K562 (cell line): ENCODE measurements around the gene OCEL1. TPM values are rescaled to one million over a fixed set of nuclear protein-coding genes. Genes with fewer than 3 reads are reported as not detected.

ENCODE experiments used
- CBX1 ChIP-seq: sonication (generic); IDR thresholded peaks from 2 replicates; pipeline ENCODE4 v1.6.1; 2016; ENCODE audit warnings: antibody characterized with exemption, low read depth, mild to moderate bottlenecking
- CBX3 ChIP-seq, 2 experiments: IDR thresholded peaks; 1 replicate in 1 of 2; 2 replicates in 1 of 2; pipeline ENCODE4 v1.6.1; 2012; ENCODE audit warnings: inconsistent platforms in 2 of 2, low read length in 2 of 2, borderline replicate concordance in 1 of 2, control low read depth in 1 of 2
- EZH2 ChIP-seq: IDR thresholded peaks from 2 replicates; pipeline ENCODE4 v1.6.1; 2012; ENCODE audit warnings: low read depth, mild to moderate bottlenecking, inconsistent platforms, low read length, borderline replicate concordance
- JUND ChIP-seq, 2 experiments: IDR thresholded peaks; 2 replicates in 1 of 2; 3 replicates in 1 of 2; pipeline ENCODE4 v1.6.1; 2011; ENCODE audit warnings: borderline replicate concordance in 2 of 2, low read depth in 2 of 2, low read length in 2 of 2, improper control_type of control experiment in 1 of 2, missing biosample characterization in 1 of 2, missing genetic modification characterization in 1 of 2, missing genetic modification reagents in 1 of 2
- PHF8 ChIP-seq: fragments of 200-600 bp; sonication (generic); IDR thresholded peaks from 2 replicates; pipeline ENCODE4 v1.6.1; 2012; ENCODE audit warnings: mixed run types, mild to moderate bottlenecking, inconsistent platforms, low read length, moderate library complexity, borderline replicate concordance
- POLR2H ChIP-seq: IDR thresholded peaks from 2 replicates; pipeline ENCODE4 v1.6.1; 2016; ENCODE audit warnings: missing genetic modification characterization, low read depth, mild to moderate bottlenecking, control low read depth, missing compliant biosample characterization, moderate library complexity
- RB1 ChIP-seq: fragments of 450-650 bp; IDR thresholded peaks from 2 replicates; pipeline ENCODE4 v1.6.1; 2017; ENCODE audit warnings: low read depth, mild to moderate bottlenecking
- SUPT5H ChIP-seq: fragments of 450-650 bp; IDR thresholded peaks from 2 replicates; pipeline ENCODE4 v1.6.1; 2016
- TARDBP ChIP-seq: fragments of 450-650 bp; IDR thresholded peaks from 2 replicates; pipeline ENCODE4 v1.6.1; 2016
- ZFX ChIP-seq: sonication (generic); formaldehyde crosslinking; IDR thresholded peaks from 2 replicates; pipeline ENCODE4 v1.8.0; 2022; ENCODE audit warnings: mild to moderate bottlenecking, missing genetic modification reagents, moderate library complexity
- polyA plus RNA-seq, 8 experiments: library from polyadenylated mRNA; depleted of rRNA in 4 of 8; stranded (reverse) in 5 of 8; unstranded in 3 of 8; fragments of >200 nt; fragmentation: Nextera tagmentation in 2 of 8; fragmentation: Illumina TruSeq in 1 of 8; extraction: Ambion mirVana in 2 of 8; extraction: Trizol in 1 of 8; gene quantifications; 2 replicates each; pipeline versions ENCODE4 v1.2.1 to v1.2.3, GENCODE V29; 2011 to 2014; ENCODE audit warnings: inconsistent platforms in 1 of 8, missing spikeins in 1 of 8
- total RNA-seq, 7 experiments: library from RNA; depleted of rRNA in 6 of 7; stranded (reverse); fragments of >200 nt in 6 of 7; fragmentation: Illumina TruSeq in 2 of 7; extraction: Trizol in 2 of 7; gene quantifications; 2 replicates each; pipeline versions ENCODE4 v1.2.1 to v1.2.3, GENCODE V29; 2011 to 2021; ENCODE audit warnings: low replicate concordance in 1 of 7
- TF ChIP-seq, protein P1 (sequence below): fragments of 200-800 bp; sonication (Bioruptor generic); IDR thresholded peaks from 2 replicates; pipeline ENCODE4 v1.6.1; 2017; ENCODE audit warnings: missing genetic modification characterization, missing compliant biosample characterization
- TF ChIP-seq, protein P2 (sequence below): IDR thresholded peaks from 3 replicates; pipeline ENCODE4 v1.6.1; 2011; ENCODE audit warnings: borderline replicate concordance, mild to moderate bottlenecking, moderate library complexity; ENCODE audit not compliant: insufficient read length; ENCODE audit errors: extremely low read depth
- TF ChIP-seq, protein P3 (sequence below): fragments of 250-450 bp; sonication (Bioruptor Pico); IDR thresholded peaks from 2 replicates; pipeline ENCODE4 v1.5.0; 2021
- TF ChIP-seq, protein P4 (sequence below): fragments of 250-450 bp; sonication (Bioruptor Pico); IDR thresholded peaks from 2 replicates; pipeline ENCODE4 v1.5.0; 2021; ENCODE audit warnings: mild to moderate bottlenecking, borderline replicate concordance
- TF ChIP-seq, protein P5 (sequence below): fragments of 450-650 bp; IDR thresholded peaks from 2 replicates; pipeline ENCODE4 v1.6.1; 2017; ENCODE audit warnings: antibody characterized with exemption, mild to moderate bottlenecking

OCEL1 gene
- total and polyA plus RNA-seq, 9 of the 15 experiments (the other 6 are each of a cell fraction or from before 2014, with no cell fraction given): 8.0 to 38.0 (median 12.4) TPM

DNA sequence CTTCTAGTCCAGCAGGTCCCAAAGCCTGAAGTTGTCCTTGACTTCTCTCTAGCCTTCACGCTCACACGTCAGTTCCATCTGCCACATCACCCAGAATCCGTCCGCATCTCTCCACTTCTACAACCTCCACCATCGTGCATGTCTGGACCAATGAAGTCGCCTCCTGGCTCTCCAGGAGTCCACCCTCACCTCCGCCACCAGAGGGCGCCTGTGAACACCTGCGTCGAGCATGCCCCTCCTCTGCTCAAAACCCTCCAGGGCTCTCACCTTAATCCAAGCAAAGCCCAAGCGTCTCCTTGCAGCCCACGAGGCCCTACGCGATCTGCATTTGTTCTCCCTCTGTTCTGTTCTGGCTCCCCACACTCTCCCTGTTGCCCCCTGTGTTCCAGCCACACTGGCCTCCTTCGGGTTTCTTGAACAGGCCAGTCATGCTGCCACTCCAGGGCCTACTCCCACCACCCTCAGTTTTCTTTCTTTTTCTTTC, 34.9 kb downstream of the OCEL1 start (continued):
- TF ChIP-seq, protein P1, sequence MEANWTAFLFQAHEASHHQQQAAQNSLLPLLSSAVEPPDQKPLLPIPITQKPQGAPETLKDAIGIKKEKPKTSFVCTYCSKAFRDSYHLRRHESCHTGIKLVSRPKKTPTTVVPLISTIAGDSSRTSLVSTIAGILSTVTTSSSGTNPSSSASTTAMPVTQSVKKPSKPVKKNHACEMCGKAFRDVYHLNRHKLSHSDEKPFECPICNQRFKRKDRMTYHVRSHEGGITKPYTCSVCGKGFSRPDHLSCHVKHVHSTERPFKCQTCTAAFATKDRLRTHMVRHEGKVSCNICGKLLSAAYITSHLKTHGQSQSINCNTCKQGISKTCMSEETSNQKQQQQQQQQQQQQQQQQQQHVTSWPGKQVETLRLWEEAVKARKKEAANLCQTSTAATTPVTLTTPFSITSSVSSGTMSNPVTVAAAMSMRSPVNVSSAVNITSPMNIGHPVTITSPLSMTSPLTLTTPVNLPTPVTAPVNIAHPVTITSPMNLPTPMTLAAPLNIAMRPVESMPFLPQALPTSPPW: peak; percentile 83
- TF ChIP-seq CBX1 (no peak), TARDBP (peak; percentile 82; the same call in 1 of the 2 replicates), JUND (IDR thresholded peaks at IDR 0.05; ENCODE audit: borderline replicate concordance, low read depth, low read length) (peak; percentile 76), JUND (tag; IDR thresholded peaks at IDR 0.05; ENCODE audit: borderline replicate concordance, low read depth, low read length) (peak; percentile 43; the same call in 1 of the 3 replicates), POLR2H (tag) (no peak), CBX3 (IDR thresholded peaks at IDR 0.05; ENCODE audit: borderline replicate concordance in 1 of 2, low read length in 2 of 2) (peak in 1 of 2 experiments; percentile 30; a peak in 1 of 3 replicates), PHF8 (peak; percentile 41; the same call in 1 of the 2 replicates), ZFX (peak; percentile 50; the same call in 1 of the 2 replicates), RB1 (no peak; the same call in 1 of the 2 replicates), EZH2 (no peak), SUPT5H (peak; percentile 43)
- TF ChIP-seq, protein P2, sequence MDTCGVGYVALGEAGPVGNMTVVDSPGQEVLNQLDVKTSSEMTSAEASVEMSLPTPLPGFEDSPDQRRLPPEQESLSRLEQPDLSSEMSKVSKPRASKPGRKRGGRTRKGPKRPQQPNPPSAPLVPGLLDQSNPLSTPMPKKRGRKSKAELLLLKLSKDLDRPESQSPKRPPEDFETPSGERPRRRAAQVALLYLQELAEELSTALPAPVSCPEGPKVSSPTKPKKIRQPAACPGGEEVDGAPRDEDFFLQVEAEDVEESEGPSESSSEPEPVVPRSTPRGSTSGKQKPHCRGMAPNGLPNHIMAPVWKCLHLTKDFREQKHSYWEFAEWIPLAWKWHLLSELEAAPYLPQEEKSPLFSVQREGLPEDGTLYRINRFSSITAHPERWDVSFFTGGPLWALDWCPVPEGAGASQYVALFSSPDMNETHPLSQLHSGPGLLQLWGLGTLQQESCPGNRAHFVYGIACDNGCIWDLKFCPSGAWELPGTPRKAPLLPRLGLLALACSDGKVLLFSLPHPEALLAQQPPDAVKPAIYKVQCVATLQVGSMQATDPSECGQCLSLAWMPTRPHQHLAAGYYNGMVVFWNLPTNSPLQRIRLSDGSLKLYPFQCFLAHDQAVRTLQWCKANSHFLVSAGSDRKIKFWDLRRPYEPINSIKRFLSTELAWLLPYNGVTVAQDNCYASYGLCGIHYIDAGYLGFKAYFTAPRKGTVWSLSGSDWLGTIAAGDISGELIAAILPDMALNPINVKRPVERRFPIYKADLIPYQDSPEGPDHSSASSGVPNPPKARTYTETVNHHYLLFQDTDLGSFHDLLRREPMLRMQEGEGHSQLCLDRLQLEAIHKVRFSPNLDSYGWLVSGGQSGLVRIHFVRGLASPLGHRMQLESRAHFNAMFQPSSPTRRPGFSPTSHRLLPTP: no peak
- TF ChIP-seq, protein P3, sequence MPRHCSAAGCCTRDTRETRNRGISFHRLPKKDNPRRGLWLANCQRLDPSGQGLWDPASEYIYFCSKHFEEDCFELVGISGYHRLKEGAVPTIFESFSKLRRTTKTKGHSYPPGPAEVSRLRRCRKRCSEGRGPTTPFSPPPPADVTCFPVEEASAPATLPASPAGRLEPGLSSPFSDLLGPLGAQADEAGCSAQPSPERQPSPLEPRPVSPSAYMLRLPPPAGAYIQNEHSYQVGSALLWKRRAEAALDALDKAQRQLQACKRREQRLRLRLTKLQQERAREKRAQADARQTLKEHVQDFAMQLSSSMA (CRISPR knock-in tag): no peak
- TF ChIP-seq, protein P4, sequence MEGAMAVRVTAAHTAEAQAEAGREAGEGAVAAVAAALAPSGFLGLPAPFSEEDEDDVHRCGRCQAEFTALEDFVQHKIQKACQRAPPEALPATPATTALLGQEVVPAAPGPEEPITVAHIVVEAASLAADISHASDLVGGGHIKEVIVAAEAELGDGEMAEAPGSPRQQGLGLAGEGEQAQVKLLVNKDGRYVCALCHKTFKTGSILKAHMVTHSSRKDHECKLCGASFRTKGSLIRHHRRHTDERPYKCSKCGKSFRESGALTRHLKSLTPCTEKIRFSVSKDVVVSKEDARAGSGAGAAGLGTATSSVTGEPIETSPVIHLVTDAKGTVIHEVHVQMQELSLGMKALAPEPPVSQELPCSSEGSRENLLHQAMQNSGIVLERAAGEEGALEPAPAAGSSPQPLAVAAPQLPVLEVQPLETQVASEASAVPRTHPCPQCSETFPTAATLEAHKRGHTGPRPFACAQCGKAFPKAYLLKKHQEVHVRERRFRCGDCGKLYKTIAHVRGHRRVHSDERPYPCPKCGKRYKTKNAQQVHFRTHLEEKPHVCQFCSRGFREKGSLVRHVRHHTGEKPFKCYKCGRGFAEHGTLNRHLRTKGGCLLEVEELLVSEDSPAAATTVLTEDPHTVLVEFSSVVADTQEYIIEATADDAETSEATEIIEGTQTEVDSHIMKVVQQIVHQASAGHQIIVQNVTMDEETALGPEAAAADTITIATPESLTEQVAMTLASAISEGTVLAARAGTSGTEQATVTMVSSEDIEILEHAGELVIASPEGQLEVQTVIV (CRISPR knock-in tag): no peak
- TF ChIP-seq, protein P5, sequence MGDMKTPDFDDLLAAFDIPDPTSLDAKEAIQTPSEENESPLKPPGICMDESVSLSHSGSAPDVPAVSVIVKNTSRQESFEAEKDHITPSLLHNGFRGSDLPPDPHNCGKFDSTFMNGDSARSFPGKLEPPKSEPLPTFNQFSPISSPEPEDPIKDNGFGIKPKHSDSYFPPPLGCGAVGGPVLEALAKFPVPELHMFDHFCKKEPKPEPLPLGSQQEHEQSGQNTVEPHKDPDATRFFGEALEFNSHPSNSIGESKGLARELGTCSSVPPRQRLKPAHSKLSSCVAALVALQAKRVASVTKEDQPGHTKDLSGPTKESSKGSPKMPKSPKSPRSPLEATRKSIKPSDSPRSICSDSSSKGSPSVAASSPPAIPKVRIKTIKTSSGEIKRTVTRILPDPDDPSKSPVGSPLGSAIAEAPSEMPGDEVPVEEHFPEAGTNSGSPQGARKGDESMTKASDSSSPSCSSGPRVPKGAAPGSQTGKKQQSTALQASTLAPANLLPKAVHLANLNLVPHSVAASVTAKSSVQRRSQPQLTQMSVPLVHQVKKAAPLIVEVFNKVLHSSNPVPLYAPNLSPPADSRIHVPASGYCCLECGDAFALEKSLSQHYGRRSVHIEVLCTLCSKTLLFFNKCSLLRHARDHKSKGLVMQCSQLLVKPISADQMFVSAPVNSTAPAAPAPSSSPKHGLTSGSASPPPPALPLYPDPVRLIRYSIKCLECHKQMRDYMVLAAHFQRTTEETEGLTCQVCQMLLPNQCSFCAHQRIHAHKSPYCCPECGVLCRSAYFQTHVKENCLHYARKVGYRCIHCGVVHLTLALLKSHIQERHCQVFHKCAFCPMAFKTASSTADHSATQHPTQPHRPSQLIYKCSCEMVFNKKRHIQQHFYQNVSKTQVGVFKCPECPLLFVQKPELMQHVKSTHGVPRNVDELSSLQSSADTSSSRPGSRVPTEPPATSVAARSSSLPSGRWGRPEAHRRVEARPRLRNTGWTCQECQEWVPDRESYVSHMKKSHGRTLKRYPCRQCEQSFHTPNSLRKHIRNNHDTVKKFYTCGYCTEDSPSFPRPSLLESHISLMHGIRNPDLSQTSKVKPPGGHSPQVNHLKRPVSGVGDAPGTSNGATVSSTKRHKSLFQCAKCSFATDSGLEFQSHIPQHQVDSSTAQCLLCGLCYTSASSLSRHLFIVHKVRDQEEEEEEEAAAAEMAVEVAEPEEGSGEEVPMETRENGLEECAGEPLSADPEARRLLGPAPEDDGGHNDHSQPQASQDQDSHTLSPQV: peak; percentile 63
